SH-SY5Y (cell line): ENCODE measurements around the gene TOP1.

Experiments
- GATA2 ChIP-seq: IDR thresholded peaks from 2 replicates; pipeline ENCODE4 v1.6.1; 2011; ENCODE audit warnings: mild to moderate bottlenecking, low read depth, low read length
- GATA3 ChIP-seq: IDR thresholded peaks from 2 replicates; pipeline ENCODE4 v1.6.1; 2011; ENCODE audit warnings: low read depth, mild to moderate bottlenecking, low read length, moderate library complexity

TOP1 gene

DNA sequence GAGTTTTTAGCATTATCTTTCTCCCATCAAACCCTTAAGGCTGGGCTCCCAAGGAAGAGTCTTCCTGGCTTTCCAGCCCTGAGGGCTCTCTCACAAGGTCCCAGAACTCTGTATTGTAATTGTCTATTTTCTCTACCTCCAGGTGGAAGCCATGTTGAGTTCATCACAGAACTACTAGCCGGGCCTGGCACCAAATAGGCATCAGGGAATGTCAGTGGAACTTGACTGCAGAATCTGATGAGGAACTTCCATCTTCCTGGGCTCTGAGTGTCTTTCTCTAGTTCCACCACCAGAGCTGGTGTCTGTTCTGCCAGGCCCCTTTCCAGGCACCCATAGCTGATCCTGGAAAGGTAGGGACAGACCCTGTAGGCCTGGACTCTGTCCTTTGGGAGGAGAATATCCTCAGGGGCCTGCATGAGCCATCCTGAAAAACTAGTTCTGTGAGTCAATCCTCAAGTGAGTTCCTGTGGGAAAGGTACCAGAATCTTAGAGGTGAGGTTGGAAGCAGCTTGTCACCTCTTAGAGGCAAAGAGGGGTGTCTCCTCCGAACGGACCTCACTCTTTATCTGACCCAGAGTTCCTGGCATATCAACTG lies 11.1 kb upstream of the TOP1 start:
- TF ChIP-seq GATA2 = no peak
- TF ChIP-seq GATA3 = no peak

DNA sequence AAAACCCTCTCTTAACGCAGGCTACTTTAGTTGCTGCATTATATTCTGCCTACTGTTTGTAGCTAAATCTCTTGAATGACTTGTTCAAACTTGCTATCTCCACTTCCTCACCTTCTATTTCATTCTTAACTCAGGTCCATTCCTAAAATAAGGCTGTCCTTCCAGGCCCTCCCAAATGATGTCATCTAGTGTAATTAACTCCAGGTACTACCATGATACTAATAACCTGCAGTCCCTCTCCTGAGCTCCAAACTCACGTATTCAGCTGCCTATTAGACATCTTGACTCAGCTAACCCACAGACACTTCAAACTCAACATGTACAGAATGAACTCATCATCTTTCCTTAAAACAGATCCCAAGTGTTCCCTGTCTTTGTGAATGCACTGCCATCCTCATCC lies 10.5 kb upstream of the TOP1 start:
- TF ChIP-seq GATA3 = no peak
- no peak for TF ChIP-seq GATA2

DNA sequence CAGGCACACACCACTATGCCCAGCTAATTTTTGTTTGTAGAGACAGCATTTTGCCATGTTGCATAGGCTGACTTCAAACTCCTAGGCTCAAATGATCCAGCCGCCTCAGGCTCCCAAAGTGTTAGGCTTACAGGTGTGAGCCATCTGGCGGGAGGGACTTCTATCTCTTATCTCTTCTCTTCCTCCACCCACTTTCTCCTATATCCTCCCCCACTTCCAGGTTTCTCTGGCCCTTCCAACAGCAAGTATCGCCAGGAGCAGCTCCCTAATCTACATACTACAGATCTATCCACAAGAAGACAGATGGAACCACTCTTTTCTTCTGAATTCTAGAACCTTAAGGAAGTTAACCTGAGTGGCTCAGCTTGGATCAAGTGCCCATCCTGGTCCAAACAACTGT lies 5.1 kb upstream of the TOP1 start:
- TF ChIP-seq GATA2 (no peak), GATA3 (no peak)

DNA sequence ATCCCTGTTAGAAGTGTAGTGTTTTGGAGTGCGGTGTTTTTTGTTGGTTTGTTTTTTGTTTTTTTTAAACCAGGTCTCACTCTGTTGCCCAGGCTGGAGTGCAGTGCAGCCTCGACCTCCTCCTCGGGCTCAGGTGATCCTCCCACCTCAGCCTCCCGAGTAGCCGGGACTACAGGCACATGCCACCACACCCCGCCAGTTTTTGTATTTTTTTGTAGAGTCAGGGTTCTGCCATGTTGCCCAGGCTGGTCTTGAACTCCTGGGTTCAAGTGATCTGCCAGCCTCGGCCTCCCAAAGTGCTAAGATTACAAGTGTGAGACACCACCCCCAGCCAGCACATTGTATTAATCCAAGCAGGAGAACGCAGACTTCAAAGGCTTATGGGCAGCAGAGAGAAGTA lies 1.3 kb upstream of the TOP1 start:
- TF ChIP-seq GATA3 = no peak
- no peak for TF ChIP-seq GATA2

DNA sequence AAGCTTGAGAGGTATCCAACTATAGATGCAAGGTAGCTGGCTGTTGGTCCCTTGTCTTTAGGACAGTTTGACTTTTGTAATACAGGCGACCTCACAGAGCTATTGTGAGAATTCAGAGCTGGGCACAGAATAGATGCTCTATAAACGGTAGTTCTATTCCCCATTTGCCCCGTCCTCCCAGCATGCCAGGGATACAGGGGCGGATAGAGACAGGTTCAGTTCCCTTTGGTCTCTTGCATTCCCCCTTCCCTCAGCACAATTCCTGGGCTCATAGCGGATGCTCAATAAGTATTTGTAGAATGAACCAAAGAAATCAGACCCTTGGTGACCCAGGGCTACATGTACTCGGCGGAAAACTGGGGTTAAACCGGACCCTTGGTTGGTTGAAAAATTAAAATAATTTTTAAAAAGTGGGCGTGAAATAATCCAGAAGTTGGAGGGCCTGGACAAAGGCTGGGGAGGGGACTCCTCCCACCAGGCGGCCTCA lies 707 bp upstream of the TOP1 start:
- no peak for TF ChIP-seq GATA3
- no peak for TF ChIP-seq GATA2

DNA sequence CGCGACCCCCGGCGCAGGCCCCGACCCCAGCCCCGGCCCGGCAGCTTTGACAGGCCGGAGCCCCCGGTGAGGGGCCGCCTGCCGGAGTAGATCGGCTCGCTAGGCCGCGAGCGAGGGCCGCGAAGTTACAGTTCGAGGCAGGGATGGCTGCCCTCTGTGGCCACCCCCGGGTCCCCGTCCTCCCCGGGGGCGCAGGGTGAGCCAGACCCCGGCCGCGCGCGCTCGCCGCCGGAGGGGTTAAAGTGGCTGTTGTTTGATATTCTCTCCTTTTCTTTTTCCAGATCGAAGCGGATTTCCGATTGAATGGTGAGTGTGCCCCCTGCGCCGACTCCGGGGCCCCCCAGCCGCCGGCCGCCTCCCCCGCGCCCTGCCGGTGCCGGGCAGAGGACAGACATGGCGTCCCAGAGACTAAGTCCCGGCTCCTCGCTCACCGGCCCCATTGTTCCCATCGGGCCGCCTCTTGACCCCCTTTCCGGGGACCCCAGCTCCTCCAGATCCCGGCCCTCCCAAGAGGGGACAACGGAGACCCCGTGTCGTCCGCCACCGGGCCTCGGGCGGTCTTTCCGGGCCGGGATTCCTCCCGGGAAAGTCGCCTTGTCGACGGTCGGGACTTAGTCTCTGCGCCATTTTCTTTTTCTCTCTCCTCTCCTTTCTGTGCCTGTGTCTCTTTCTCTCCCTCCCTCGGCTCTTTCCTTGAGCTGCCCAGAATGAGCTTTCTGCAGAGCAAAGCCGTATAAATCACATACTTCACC lies 704 bp downstream of the TOP1 start:
- no peak for TF ChIP-seq GATA2

DNA sequence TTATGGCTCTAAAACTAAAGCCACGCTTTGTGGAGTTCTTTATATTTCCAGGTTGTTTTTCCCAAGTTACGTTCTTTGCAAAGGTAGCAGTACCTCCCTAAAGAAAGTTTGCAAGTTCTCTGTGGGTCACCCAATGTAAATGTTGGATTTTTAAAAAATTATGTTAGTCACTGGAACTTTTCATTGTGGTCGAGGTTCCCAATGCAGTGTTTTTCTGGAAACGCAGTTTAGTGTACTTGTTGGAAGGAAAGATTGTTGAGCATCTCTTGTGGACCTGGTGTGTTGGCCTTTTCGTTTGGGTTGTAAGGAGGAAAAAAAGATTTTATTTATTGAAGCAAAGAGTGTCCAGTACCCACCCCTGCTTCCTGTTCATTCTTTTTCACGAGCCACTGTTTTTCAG lies 1.4 kb downstream of the TOP1 start:
- TF ChIP-seq GATA2 (no peak), GATA3 (no peak)

DNA sequence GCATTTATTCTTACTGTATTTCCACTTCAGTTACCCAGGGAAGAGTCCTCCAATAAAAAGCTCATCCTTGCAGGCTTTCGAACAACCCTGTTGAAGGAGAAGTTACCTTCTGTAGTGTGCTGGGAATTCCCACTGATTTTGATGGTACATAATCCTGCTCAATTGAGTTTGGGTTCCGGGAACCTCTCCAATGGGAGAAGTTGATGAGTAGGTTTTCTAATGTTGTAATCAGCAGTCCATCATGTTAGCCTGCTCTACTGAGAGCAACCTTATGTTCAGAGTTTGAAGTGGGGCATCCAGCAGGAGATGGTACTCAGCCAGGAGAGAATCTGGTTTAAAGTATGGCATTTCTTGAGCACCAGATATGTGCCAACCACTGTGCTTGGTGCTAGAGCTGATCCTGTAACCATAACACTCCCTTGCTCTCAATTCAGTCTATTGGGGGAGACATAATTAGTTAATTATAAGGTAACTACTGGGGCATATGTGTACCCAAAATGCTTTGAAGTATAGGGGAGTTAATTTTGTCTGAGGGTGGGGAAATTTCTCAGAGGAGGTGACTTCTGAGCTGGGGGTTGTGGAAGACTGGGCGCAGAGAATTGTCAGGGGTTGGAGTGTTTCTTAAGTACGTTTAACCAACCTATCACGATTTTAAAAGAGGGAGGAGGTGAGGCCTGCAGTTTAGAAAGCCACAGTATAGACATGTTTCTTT lies 2.1 kb downstream of the TOP1 start:
- TF ChIP-seq GATA2 (no peak), GATA3 (no peak)

DNA sequence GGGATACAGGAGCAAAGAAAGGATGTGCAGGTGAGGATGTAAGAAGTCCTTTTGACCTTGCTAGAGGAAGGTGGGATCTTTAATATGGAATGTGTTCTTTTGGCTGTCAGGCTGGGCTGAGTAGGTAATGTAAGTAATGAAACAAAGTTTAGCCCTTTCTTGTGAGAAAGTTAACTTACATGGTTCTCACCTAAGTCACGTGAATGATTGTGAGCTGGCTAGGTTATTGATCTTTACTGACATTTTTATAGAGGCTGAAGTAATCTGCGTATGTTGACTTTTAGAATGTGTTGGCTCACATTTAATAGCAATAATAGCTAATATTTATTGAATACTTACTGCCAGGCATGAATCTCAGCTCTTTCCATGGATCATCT lies 2.6 kb downstream of the TOP1 start:
- TF ChIP-seq GATA2 (no peak), GATA3 (no peak)

DNA sequence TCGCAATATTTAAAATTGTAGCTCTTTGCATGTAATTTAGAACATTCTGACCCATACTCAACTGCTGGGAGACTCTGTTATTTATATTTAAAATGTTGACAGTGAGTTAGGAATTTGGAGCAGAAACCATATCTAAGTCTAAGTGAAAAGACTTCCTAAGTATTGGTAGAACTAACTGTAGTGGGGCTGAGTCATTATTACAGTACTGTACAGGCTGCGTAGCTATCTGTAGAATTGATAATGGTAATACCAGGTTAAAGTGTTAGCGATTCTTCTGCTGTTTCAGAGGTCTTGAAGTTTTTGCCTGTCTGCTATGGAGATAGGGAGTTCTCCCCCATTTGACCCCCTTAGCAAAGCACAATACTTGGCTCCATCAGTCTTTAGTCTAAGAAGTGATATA lies 3.6 kb downstream of the TOP1 start:
- TF ChIP-seq GATA3 (no peak), GATA2 (no peak)

DNA sequence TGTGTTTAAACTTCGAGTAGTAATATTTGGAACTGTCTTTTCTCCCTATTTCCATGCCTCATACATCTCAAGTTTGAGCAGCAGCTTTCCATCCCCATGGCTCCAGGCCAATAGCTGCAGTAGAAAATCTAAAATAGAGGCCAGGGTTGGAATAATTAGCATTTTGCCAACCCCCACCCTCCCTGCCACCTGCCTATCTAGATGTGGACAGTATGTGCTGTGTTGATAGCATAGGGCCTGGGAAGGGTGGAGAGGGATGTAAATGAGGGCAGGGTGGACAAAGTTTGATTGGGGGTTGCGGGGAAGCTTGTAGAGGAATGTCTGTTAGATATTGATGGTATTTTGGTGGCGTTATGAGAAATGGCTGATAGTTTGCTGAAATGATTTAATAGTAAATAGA lies 5.6 kb downstream of the TOP1 start:
- TF ChIP-seq GATA3 = no peak

DNA sequence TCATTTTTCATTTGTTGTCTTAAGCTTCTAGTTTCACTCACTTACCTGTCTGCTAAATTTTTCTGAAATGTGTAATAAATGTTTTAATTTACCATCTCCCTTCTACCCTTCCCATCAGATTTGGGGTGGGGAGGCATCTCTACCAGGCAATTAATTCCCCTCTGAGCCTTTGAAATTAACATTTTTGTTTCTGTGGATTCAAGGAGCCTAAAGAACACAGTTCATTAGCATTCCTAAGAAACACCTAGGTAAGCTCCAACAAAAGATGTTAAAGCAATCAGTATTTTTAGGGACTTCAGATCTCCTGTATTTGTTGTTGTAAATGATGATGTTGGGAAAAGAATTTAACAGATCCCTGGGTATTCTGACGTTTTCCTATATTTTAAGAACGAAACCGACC lies 6.6 kb downstream of the TOP1 start:
- no peak for TF ChIP-seq GATA2
- no peak for TF ChIP-seq GATA3

DNA sequence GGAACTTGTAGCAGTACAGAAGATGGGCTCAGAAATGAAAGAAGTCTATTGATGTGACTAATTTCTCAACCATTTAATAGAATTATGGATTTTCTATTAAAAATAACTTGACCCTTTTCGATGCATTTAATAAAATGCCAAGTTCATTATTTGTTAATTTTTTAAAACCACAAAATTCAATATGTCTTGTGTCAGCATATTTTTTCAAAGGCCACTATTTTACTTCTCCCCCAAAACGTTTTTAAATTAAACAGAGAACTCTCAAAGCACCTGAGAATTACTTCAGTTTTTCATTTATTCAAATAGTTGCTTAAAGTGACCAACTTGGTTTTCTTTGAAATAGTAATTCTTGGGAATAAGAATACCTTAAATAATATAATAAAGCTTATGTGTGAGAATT lies 8.6 kb downstream of the TOP1 start:
- TF ChIP-seq GATA3 (no peak), GATA2 (no peak)

DNA sequence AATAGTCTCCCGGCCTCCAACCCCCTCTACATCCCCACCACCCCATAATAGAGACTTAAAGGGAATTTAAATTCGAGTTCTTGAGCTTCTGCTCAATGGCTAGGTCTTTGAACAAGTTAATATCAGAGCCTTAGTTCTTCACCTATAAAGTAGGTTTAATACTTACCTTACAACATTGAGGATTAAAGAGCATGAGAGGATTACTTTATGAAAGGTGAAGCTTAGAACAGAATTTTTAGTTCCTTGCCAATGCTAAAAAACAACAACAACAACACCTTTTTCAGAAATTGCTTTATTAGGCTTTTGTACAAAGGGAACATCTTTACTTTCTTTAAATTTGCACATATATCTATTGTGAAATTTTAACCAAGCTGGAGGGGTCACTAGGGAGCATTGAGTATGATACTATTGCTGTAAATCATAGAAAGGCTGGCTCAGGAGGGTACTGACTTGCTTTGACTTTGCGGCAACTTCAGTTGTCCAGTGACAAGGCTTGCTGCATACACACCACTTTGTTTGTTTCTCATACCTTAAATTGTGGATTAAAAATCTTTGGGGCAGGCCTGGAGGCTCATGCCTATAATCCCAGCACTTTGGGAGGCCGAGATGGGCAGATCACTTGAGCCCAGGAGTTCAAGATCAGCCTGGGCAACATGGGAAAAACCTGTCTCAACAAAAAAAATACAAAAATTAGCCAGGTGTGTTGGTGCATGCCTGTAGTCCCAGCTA lies 9.7 kb downstream of the TOP1 start:
- TF ChIP-seq GATA2 (no peak), GATA3 (no peak)

DNA sequence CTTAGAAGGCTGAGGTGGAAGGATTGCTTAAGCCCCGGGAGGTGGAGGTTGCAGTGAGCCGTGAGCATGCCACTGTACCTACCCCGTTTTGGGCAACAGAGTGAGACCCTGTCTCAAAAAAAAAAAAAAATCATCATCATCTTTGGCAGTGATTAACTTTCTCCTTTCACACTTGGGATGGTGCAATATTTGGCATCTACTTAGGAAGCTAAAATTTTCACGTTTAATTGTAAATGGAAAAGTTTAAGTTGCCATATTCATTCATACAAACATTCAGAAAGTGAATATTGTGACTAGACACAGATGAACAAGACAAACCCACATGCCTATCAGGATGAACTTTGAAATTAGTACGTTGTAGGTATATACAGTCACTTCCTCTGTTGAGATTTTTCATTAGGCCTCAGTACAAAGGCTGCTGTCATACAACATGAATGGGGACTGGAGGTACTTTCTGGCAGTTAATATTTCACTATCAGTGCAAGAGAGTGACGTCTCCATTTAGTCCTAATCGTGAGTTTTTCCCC lies 10.3 kb downstream of the TOP1 start:
- no peak for TF ChIP-seq GATA2

DNA sequence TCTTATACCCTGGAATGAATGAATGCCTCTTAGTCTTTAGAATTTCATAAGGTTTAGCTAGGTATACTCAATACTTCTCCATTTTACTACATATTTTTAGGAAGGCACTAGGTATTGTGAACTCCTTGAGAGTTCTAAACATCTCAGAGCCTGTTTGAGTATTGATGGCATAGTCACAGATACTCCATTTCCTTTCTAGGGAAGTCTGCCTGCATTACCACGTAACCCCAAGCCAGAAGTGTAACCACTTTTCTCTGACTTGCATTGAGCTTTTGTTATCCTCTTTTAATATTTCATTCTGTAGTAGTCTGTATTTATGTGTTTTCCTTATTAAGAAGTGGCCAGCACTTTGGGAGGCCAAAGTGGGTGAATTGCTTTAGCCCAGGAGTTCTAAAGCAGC lies 12.2 kb downstream of the TOP1 start:
- TF ChIP-seq GATA3 (no peak), GATA2 (no peak)

DNA sequence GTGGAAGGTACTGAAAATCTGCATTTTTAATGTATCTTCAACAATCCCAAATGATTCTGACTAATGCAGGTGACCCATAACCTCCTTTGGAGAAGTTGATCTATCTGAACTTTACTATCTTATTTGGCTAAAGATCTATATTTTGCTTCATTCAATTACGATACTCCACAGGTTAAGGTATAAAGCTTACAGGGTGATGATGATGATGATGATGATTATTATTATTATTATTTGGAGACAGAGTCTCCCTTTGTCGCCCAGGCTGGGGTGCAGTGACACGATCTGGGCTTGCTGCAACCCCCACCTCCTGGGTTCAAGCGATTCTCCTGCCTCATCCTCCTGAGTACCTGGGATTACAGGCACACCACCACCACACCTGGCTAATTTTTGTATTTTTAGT lies 13.1 kb downstream of the TOP1 start:
- TF ChIP-seq GATA2 (no peak), GATA3 (no peak)
